Kidney tubule cell (primary cell): Measurements from ENCODE around the gene ATCAY.

Source experiments
- DNase-seq: peaks from one replicate; pipeline ENCODE4 v3.0.0-alpha.2; 2018; ENCODE audit warnings: low spot score

ATCAY gene, protein sequence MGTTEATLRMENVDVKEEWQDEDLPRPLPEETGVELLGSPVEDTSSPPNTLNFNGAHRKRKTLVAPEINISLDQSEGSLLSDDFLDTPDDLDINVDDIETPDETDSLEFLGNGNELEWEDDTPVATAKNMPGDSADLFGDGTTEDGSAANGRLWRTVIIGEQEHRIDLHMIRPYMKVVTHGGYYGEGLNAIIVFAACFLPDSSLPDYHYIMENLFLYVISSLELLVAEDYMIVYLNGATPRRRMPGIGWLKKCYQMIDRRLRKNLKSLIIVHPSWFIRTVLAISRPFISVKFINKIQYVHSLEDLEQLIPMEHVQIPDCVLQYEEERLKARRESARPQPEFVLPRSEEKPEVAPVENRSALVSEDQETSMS

DNA sequence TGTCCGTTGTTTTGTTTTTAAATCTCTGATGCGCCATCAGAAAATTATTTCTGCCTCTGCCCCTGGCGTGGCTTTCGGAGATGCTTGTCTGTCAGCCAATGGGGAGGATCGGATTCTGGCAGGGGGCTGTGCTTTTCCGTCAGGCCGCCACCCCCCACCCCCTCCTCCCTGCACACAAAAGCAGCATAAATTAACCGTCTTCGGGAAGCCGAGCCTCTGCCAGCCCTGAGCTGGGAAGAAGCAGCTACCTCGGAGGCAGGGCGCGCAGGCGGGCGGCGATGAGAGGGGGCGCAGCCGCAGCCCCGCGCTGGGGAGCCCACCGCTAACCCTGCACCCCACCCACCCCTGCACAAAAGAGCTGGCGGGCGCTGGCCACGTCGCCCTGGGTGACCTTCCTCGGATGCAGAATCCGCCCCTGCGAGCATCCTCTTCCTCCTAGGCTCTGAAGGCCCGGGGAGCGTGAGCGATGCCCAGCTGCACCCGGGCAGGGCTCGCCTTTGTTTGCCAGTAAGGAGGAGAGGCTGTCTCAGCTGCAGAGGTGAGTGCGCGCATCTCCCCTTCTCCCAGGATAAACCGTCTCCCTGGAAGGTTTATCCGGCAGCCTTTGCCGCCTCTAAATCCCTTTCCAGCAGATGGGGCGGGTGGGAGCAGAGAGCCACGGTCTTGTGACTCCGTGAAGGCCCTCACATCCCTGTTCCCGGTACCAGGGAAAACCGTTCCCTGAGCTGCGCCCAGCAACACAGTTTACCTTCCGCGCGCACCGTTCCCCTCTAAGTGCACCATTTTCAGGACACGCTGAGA lies at the start of gene ATCAY:
Gene ATCAY, plus strand, starts transcription at position 215 of the 801 bp plus-strand sequence. CDS start 5,083 bp downstream, outside the sequence.
- DNase-seq = no peak

DNA sequence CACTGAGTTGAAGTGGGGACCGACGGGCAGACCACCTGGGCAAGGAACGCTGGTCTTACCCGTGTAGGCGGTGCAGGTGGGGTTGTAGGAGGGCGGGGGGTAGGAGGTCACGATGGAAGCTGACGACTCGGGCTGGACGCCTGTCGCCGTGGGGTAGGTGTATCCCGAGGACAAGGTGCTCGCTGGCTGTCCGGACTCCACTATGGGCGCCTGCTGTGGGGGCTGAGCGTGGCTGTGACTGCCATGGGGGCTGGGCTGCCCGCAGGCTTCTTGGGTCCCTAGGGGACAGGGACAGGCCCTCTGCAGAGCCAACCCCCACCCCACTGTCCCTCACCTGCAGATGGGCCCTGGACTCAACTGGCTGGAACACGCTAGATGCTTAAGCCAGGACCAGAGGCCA lies 48.9 kb upstream of the ATCAY start:
- no peak for DNase-seq

DNA sequence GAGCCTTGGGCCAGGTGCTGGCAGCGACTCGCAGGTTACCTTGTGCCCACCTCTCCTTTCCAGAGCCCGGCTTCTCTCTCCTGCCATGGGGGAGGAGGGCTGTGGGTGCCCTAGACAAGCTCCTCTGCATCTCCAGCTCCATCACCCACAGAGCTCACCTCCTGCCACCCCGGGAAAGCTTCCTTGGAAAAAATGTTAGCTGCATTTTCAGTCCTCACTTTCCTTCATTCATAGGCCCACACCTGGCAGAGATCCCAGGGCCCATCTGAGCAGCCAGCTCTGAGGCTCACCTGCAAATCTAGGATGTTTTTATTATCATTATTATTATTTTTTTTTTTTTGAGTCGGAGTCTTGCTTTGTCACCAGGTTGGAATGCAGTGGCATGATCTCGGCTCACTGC lies 48.5 kb upstream of the ATCAY start:
- no peak for DNase-seq

DNA sequence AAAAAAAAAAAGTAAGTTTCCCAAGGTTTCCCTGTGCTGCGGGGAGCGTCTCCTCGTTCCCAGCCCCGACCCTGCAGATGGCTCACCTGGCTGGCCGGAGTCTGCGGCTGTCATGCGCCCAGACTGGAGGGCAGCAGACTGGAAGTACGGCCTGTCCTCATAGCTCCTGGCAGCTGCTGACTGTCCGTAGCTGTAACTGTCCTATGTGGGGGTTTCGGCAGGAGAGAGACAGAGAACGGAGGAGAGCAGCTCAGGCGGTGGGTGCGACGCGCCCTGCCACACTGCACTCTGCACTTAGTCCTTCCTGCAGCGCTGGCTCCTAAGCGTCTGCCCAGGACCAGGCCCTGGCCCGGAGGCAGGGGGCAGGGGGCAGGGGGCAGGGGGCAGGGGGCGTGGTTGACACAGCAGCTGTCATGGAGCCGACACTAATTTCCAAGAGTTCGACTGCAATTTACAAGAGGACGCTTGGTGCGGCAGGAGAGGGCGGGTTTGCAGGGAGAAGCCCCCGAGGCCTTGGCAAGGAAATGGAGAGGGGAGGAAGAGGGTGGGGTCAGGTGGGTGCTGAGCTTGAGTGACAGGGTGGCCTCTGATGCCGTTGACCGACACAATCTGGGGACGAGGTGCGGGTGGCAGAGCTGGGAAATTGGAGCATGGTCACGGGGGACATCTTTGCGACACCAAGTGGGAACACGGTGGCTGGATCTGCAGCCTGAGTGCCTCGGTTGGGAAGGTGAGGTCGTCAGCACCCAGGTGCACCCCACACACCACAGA lies 46.7 kb upstream of the ATCAY start:
- no peak for DNase-seq

DNA sequence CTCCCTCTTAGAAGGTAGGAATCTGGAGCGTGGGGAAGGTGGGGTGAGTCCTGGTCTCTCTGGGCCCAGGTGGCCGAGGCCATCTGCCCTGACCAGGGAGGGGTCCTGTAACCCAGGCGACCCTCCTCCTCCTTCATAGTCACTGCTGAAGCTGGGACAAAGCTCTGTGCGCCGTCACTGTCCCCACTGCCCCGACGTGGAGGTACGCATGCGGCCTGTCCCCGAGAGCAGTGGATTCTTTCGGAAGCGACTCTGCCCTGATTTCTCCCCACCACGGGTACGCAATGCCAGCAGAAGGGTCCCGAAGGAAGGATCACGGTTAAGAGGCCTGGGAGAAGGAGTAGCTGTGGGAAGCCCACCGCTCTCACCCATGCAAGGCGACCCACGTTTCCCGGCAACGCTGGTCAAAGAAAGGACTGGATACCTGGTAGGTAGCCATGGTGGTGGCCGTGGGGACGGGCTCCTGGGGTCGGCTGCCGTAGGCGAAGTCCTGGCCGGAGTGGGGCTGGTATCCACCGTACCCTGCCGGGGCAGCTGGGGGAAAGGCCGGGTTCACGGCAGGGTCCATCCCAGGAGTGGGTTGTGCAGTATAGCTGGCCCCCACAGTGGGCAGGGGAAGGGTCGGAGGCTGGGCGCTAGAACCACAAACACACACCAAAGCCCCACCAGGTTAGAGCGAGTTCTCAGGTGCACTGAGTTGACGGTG lies 46.0 kb upstream of the ATCAY start:
- DNase-seq = no peak

DNA sequence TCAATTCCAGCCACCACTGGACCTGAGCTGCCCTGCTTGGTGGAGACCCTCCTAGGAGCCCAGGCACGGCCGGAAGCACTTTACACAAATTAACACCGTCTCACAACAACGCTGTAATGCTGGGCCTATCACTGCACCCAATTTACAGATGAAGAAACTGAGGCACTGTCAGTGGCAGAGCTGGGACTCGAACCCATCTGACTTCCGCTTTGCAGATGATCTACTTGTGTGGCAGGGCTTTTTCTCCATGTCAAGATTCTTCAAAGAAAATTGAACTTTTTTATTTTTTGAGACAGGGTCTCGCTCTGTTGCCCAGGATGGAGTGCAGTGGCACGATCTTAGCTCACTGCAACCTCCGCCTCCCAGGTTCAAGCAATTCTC lies 45.4 kb upstream of the ATCAY start:
- no peak for DNase-seq

DNA sequence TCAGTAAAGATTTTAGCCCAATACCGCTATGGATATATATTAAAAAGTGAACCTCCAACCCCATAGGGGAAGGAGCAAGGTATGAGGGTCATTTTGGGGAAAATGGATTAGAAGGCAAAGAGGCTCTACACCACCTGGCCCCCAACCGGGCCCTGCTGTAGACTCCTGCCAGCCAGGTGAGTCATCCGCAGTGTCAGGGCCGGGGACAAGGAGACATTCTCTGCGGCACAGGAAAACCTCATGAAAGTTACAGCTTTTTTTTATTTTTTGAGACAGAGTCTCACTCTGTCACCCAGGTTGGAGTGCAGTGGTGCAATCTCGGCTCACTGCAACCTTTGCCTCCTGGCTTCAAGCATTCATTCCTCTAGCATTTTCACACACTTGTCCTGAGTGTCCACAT lies 43.6 kb upstream of the ATCAY start:
- no peak for DNase-seq

DNA sequence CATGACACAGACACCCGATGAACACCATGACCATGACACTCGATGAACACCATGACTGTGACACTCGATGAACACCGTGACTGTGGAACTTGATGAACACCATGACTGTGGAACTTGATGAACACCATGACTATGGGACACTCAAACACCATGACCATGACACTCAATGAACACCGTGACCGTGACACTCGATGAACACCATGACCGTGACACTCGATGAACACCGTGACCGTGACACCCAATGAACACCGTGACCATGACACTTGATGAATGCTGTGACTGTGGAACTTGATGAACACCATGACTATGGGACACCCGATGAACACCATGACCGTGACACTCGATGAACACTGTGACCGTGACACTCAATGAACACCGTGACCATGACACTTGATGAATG lies 43.2 kb upstream of the ATCAY start:
- DNase-seq = no peak

DNA sequence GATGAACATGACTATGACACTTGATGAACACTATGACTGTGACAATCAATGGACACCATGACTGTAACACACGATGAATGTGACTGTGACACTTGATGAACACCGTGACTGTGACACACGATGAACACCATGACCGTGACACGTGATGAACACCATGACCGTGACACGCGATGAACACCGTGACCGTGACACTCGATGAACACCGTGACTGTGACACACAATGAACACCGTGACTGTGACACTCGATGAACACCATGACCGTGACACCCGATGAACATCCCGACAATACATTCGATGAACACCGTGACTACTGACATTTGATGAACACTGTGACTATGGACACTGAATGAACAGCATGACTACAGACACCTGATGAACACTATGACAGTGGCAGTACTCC lies 42.6 kb upstream of the ATCAY start:
- DNase-seq = no peak

DNA sequence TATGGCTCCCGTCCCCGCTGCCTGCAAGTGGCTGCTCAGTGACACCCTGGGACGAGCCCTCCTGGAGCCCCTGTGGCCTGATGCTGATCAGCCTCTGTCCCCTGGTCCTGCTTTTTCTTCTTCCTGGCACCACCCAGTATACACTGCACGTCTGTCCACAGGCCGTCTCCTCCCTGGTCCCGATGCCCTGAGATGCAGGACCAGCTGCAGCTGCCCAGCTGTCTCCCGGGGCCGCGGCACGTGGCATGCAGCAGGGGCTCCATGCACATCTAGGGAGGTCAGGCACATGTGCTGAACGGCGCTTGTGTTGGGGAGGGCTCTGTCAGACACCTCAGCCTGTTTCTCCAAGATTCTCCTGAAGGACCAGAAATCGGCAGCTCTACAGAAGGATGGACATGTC lies 41.8 kb upstream of the ATCAY start:
- no peak for DNase-seq

DNA sequence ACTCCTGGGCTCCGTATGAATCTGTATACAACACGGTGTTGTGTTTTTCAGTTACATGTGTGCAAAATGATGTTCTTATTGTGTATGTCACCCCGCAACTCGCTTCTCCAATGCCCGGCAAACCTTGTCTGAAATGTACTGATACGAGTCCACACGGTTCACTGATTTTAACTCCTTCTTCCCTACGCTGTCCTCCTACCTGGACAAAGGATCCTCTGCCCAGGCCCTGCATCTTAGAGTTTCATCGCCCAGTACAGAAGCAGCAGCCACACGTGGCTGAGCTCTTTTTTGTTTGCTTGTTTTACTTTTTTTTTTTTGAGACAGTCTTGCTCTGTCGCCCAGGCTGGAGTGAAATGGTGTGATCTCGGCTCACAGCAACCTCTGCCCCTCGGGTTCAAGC lies 40.5 kb upstream of the ATCAY start:
- DNase-seq = no peak

DNA sequence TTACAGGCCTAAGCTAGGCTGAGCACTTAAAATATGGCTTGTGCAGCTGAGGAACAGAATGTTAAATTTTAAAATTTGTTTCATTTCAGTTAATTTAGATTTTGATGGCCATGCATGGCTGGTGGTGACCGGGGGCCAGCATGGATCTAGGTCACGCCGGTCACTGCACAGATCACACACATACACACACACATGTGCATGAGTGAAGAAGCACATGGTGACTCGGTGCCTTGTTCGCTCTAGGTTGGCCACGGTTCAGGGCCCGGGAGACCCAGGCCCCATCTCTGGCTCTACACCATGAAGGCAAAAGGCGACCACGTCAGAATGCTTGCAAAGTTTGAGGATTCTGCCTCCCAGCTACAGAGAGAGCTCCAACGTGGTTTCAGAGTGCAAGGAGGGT lies 39.7 kb upstream of the ATCAY start:
- no peak for DNase-seq

DNA sequence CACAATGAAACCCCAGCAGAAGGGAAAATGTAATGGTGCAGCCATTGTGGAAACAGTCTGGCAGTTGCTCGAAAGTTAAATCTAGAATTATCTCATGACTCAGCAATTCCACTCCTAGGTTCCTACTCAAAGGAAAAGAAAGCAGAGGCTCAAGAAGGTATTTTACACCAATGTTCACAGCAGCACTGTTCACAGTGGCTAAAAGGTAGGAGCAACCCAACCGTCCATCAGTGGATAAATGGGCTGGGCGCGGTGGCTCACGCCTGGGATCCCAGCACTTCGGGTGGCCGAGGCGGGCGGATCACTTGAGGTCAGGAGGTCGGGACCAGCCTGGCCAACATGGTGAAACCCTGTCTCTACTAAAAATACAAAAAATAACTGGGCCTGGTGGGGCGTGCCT lies 37.5 kb upstream of the ATCAY start:
- no peak for DNase-seq

DNA sequence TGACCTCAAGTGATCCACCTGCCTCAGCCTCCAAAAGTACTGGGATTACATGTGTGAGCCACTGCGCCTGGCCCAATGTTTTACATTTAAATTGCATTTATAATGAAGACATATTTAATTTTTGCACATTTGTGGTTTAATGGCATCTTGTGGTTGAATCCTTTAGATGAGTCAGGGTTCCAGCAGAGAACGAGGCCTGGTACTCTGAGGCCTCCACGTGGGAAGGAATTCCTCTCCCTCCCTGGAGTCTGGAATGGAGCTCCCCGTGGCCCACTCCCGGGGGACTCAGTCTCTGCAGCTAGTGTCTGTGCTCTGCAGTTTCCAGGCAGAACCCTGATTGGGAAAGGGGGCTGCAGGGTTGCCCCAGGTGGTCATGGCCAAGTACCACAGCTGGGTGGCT lies 35.9 kb upstream of the ATCAY start:
- DNase-seq = peak; percentile 57

DNA sequence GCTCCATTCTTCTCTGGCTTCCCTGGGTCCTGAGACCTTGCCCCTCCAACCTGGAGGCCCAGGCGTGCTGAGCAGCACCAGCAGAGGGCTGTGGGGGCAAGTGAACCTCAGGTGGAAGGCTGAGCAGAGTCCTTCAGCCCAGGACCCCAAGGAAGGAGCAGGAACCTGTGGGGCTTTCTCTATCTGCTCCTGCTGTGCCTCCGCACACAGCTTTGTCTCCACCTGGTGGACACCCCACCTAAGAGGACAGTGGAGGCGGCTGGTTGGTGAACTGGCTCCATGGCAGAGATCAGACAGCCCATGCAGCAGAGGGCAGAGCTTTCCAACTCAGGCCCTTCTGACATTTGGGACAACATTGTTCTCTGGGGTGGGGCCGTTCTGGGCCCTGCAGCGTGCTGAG lies 31.4 kb upstream of the ATCAY start:
- DNase-seq = peak; percentile 15

DNA sequence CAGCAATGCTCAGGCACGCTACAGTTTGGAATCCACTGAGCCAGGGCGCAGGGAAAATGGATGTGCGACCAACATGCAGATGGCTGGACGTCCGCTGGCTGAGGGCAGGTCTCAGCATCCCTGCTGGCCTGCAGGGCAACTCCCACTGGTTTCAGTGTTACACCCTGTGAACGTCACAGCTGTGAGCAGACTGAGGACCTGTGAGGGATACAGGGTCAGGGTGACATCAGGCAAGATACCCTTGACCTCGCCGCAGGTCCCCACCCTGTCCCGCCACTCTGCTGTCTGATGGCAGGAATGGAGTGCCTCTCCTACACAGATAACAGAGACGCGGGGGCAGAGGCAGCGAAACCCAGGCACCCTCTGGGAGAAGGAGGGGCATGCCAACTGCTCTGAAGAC lies 30.7 kb upstream of the ATCAY start:
- DNase-seq = no peak

DNA sequence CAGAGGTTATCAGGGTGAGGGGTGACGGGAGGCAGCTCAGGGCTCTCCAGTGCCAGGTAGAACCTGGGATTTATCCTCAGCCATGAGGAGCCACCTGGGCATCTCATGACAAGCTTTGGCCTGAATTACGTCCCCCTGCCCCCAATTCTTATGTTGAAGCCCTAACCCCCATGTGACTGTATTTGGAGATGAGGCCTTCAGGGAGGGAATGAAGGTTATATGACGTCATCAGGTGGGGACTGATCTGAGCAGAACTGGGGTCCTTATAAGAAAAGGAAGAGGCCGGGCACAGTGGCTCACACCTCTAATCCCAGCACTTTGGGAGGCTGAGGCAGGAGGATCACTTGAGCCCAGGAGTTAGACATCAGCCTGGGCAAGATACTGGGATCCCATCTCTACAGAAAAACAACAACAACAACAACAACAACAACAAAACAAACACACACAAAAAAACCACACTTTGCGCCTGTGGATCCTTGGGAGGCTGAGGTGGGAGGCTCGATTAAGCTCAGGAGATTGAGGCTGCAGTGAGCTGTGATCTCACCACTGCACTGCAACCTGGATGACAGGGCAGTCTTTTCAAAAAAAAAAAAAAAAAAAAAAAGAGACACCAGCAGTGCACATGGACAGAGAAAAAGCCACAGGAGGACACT lies 30.0 kb upstream of the ATCAY start:
- no peak for DNase-seq

DNA sequence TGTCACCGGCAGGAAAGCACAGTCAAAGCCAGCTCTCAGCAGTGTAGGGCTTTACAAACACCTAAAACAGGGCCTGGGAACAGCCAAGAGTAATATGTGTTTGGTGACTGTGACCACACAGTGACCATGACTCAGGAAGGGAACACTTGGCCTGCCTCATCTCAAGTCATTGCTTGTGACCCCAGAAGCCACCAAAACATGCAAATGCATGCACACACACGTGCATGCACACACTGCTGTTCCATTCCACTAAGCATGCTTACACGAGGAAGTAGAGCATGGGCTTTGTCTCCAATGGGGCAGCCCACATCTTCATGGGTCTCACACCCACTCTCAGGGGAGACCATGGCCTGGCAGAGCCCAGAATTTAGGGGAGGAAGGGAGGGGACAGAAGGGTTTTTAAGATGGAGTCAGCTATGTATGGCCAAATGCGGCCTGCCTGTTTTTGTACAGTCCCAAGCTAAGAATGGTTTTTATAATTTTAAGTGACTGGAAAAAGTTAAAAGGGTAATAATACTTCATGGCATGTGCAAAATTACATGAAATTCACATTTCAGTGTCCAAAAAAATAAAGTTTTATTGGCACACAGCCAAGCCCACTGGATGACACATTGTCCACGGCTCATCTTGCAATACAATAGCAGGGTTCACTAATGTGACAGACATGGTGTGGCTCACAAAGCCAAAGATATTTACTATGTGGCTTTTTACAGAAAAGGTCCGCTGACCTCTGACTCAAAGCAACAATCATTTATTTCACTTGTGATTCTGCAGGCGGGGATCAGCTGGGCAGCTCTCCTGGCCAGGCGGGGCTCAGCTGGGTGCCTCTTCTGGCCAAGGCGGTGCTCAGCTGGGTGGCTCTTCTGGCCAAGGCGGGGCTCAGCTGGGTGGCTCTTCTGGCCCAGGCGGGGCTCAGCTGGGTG lies 29.0 kb upstream of the ATCAY start:
- peak; percentile 71 for DNase-seq

DNA sequence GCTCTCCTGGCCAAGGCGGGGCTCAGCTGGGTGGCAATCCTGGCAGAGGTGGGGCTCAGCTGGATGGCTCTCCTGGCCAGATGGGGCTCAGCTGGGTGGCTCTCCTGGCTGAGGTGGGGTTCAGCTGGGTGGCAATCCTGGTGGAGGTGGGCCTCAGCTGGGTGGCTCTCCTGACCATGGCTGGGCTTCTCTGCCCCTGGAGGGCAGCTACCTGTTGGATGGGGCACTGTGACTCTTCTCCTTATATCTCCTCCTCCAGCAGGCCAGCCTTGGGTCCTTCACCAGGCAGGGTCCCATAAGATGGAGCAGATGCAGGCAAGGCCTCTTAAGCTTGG lies 28.3 kb upstream of the ATCAY start:
- no peak for DNase-seq

DNA sequence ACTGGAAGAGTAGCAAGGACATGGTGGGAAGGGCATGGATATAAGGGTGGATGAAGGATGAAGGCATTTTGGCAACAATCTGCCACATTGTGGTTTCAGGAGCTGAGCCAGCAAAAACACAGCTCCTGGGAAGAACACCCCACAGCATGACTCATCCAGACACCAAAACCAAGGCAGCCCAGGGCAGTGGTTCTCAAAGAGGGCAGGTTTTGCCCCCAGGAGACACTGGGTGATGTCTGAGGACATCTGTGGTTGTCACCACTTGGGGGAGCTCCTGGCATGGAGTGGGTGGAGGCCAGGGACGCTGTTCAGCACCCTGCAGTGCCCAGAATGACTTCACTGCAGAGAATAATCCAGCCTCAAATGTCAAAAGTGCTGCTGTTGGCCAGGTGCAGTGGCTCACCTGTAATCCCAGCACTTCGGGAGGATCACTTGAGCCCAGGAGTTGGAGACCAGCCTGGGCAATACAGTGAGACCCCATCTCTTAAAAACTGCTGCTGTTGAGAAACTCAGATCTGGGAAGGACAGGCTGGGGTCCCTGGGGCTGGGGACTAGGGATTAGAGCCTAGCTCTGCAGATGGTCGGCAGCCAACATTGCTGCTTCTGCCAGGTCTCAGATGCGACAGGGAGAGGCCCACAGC lies 27.8 kb upstream of the ATCAY start:
- peak; percentile 92 for DNase-seq
